Kidney (tissue), 14 donors: ENCODE measurements around the gene DLGAP1. TPM values are rescaled to one million over a fixed set of nuclear protein-coding genes. Genes with fewer than 3 reads are reported as not detected.
"Not testable (repeated sequence)": the region's sequence is repeated elsewhere in the genome, so short reads cannot be mapped to it uniquely, and the experiment has no call there.

Experiments
- DNase-seq, 5 donors: peaks; one replicate each; pipeline ENCODE4 v3.0.0-alpha.2; 2013 to 2020
- FAIRE-seq: peaks from 2 replicates; lab custom pipeline; 2012; peaks lifted over from hg19 to GRCh38; lab: Jason Lieb, UNC
- H3K27ac ChIP-seq, 2 donors: one replicate each; pipeline ENCODE4 v1.7.0; 2013; ENCODE audit warnings: low read depth in 2 of 2, low read length in 2 of 2, inconsistent platforms in 1 of 2
- H3K27me3 ChIP-seq: one replicate; pipeline ENCODE4 v1.7.1; 2013; ENCODE audit warnings: low read length, inconsistent platforms; ENCODE audit not compliant: control insufficient read depth, insufficient read depth
- H3K36me3 ChIP-seq, 3 donors: one replicate each; pipeline versions ENCODE4 v1.7.0 to v1.7.1; 2013; ENCODE audit warnings: low read length in 3 of 3, control low read depth in 1 of 3, inconsistent platforms in 1 of 3; ENCODE audit not compliant: insufficient read depth in 3 of 3, control insufficient read depth in 2 of 3
- H3K4me1 ChIP-seq, 3 donors: one replicate each; pipeline versions ENCODE4 v1.7.0 to v1.7.1; 2013; ENCODE audit warnings: low read length in 3 of 3, inconsistent platforms in 1 of 3, low read depth in 1 of 3; ENCODE audit not compliant: control insufficient read depth in 2 of 3, insufficient read depth in 2 of 3
- H3K4me3 ChIP-seq, 3 donors: one replicate each; pipeline versions ENCODE4 v1.7.0 to v1.8.1; 2013; ENCODE audit warnings: low read length in 3 of 3, control low read depth in 1 of 3, inconsistent platforms in 1 of 3
- H3K9ac ChIP-seq, 3 donors: one replicate each; pipeline versions ENCODE4 v1.7.0 to v1.7.1; 2013; ENCODE audit warnings: low read length in 3 of 3, control low read depth in 1 of 3, inconsistent platforms in 1 of 3
- H3K9me3 ChIP-seq, 3 donors: one replicate each; pipeline versions ENCODE4 v1.7.0 to v1.7.1; 2013; ENCODE audit warnings: low read length in 3 of 3, control low read depth in 1 of 3, inconsistent platforms in 1 of 3; ENCODE audit not compliant: control insufficient read depth in 2 of 3, insufficient read depth in 1 of 3
- CTCF ChIP-seq: IDR thresholded peaks from 3 replicates; pipeline ENCODE4 v1.5.1; 2012; ENCODE audit warnings: mild to moderate bottlenecking, moderate library complexity, borderline replicate concordance; ENCODE audit not compliant: insufficient read depth; ENCODE audit errors: extremely low read depth
- intact Hi-C: fragments of 100-400 bp; cut with DNase I; formaldehyde crosslinking; loops from one replicate; pipeline ENCODE4 v1.11.1; 2022
- polyA plus RNA-seq: library from polyadenylated mRNA; stranded (reverse); fragments of 350-450 nt; fragmentation: Illumina TruSeq; extraction: RNeasy Lipid Tissue Mini Kit (QIAGEN cat#74804); gene quantifications from one replicate; pipeline ENCODE4 v1.2.3, GENCODE V29; 2014; ENCODE audit warnings: low read depth, low replicate concordance; ENCODE audit not compliant: insufficient read depth
- total RNA-seq: library from RNA; stranded (reverse); fragmentation: NEBNext Ultra II Directional; extraction: Animal tissue kit (Norgen Biotek cat#: 25700); gene quantifications from one replicate; pipeline ENCODE4 v1.2.1, GENCODE V29; 2021
- donor health status: control.
- donor health status: control.
- donor health status: control.
- donor health status: control.
- donor health status: control.
- donor health status: DM: yes; HTN: yes; CAD: no.
- donor health status: Normal renal cell carcinoma (clear cell type).

Gene DLGAP1
- total and polyA plus RNA-seq, 2 donors from 2014 or later, result 1.2 to 32.8 TPM

GRCh38 chr18:3610813-3611212 lies 844.3 kb downstream of the DLGAP1 start:
- peaks cover 0 to 2% (median 0%) of the 10 kb centered on the region in 3 donors for H3K4me1 ChIP-seq
- no peak for TF ChIP-seq CTCF
- H3K36me3 ChIP-seq, result no peaks in the 10 kb centered on the region
- no peak overlapping the region for H3K4me3 ChIP-seq
- intact Hi-C loops, result no loop called here
- H3K9me3 ChIP-seq, result no peaks in the 10 kb centered on the region
- no peaks in the 10 kb centered on the region for H3K27me3 ChIP-seq
- no peak overlapping the region for H3K9ac ChIP-seq
- DNase-seq (peak in 1 of 5 donors; percentile 28), FAIRE-seq (no peak)
- no peak overlapping the region for H3K27ac ChIP-seq

- FAIRE-seq (no peak), DNase-seq (no peak)
- TF ChIP-seq CTCF, result no peak
- Histone ChIP-seq H3K4me3 (no peak overlapping the region), H3K4me1 (peaks cover 2 to 5% (median 3%) of the 10 kb centered on the region in 3 donors), H3K27me3 (no peaks in the 10 kb centered on the region), H3K36me3 (no peaks in the 10 kb centered on the region), H3K27ac (no peak overlapping the region), H3K9me3 (no peaks in the 10 kb centered on the region), H3K9ac (no peak overlapping the region)
- intact Hi-C loops, result no loop called here
Measured at GRCh38 chr18:3610188-3610708, 844.9 kb downstream of the DLGAP1 start.

GRCh38 chr18:3608488-3608887 lies 846.6 kb downstream of the DLGAP1 start:
- DNase-seq, result no peak
- no peak for TF ChIP-seq CTCF
- H3K9me3 ChIP-seq, result no peaks in the 10 kb centered on the region
- no peaks in the 10 kb centered on the region for H3K27me3 ChIP-seq
- no peaks in the 10 kb centered on the region for H3K36me3 ChIP-seq
- intact Hi-C loops, result no loop called here
- H3K4me1 ChIP-seq, result peaks cover 6 to 22% (median 7%) of the 10 kb centered on the region in 3 donors
- H3K27ac ChIP-seq, result no peak overlapping the region
- H3K9ac ChIP-seq, result no peak overlapping the region
- no peak overlapping the region for H3K4me3 ChIP-seq
- no peak for FAIRE-seq

- H3K9me3 ChIP-seq, DNase-seq, H3K9ac ChIP-seq, H3K27me3 ChIP-seq, H3K36me3 ChIP-seq, H3K27ac ChIP-seq, intact Hi-C loops, H3K4me3 ChIP-seq, FAIRE-seq: not testable (repeated sequence)
- peaks cover 6 to 24% (median 8%) of the 10 kb centered on the region in 3 donors for H3K4me1 ChIP-seq
Measured at GRCh38 chr18:3608099-3608453, 847.0 kb downstream of the DLGAP1 start.
